GM12801 (cell line): ENCODE data around the gene ACSF2.

Experiments used
- CTCF ChIP-seq: IDR thresholded peaks from one replicate; pipeline ENCODE4 v1.5.1; 2011; ENCODE audit warnings: control low read depth; ENCODE audit not compliant: insufficient read length; ENCODE audit errors: extremely low read depth

ACSF2 gene

GRCh38 chr17:50425682-50426471 lies at the start of gene ACSF2:
Gene ACSF2, plus strand, starts transcription at chr17:50426218. Its CDS starts 44 bp downstream, at chr17:50426262.
- TF ChIP-seq CTCF = no peak

- no peak for TF ChIP-seq CTCF
These were observed 46.5 kb upstream of the ACSF2 start for GRCh38 chr17:50379351-50380132.

GRCh38 chr17:50380369-50381259 lies 45.4 kb upstream of the ACSF2 start:
- TF ChIP-seq CTCF = no peak

GRCh38 chr17:50381260-50381815 lies 44.7 kb upstream of the ACSF2 start:
- TF ChIP-seq CTCF = no peak

- no peak for TF ChIP-seq CTCF
These were observed 44.1 kb upstream of the ACSF2 start for GRCh38 chr17:50381920-50382319.

- TF ChIP-seq CTCF = no peak
These were observed 43.1 kb upstream of the ACSF2 start for GRCh38 chr17:50382931-50383330.

- TF ChIP-seq CTCF = no peak
These were observed 39.5 kb upstream of the ACSF2 start for GRCh38 chr17:50386510-50386909.
